Activated naive CD4-positive, alpha-beta T cell (primary cell): ENCODE data around the gene ITGB1.
"Not testable (repeated sequence)": the region's sequence is repeated elsewhere in the genome, so short reads cannot be mapped to it uniquely, and the experiment has no call there.

Source experiments
- DNase-seq, 4 experiments: peaks; one replicate each; lab custom pipeline; 2025; lab: John Stamatoyannopoulos, UW

Gene ITGB1

DNA sequence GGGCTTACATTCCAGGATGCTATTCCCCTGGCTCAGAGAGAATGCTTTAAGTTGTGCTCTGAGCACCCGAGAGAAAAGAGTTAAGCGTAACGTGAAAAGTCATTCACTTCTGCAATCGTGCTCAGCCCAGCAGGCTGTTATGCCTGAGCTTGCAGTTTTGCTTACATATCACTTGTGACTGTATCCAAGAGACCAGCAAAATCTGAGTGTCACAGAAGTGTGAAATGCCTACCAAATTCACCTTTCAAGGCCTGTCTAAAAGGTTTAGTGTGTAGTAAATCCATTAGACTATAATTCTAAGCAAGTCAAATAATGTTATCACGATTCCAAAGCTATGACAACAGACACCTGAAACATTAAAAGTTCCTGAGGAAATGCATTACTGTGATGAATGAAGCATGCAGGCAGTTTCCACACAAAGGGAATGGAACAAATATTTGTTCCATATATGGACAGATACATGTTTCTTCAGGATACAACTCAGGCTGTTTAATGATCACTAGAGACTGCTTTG, 20.1 kb downstream of the ITGB1 start:
- no peak for DNase-seq

GRCh38 chr10:32932225-32932729, 25.8 kb downstream of the ITGB1 start:
- no peak for DNase-seq

GRCh38 chr10:32931593-32931992, 26.4 kb downstream of the ITGB1 start:
- DNase-seq = no peak

- DNase-seq = no peak
These were observed 28.0 kb downstream of the ITGB1 start for GRCh38 chr10:32930036-32930435.

DNA sequence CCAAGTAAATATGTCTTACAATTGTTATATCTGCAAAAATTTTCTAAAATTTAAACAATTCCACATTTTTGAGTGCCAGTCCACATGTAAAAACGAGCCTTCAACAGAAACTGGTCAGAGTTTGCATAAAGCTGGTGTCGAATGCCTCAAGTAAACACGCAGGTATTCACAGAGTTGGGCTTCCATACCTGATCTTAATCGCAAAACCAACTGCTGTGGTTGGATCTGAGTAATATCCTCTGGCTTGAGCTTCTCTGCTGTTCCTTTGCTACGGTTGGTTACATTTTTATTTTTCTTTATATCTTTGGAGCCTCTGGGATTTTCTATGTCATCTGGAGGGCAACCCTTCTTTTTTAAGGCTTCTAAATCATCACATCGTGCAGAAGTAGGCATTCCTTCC, 28.4 kb downstream of the ITGB1 start:
- DNase-seq = no peak

DNA sequence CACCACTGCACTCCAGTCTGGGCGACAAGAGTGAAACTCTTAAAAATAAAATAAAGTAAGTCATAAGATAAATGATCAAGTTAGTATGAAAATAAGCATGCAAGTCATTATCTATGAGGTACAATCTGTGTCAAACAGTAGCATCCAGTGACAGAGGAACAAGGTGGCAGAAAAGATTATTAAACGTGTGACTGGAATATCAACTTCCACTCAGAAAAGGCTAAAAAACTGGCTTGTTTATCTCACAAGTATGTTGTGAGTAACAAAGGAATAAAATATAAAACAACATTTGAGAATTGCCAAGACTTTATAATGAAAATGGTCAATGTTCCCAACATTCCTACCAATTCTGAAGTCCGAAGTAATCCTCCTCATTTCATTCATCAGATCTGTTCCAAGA, 30.3 kb downstream of the ITGB1 start:
- no peak for DNase-seq

GRCh38 chr10:32923849-32924248, 34.2 kb downstream of the ITGB1 start:
- no peak for DNase-seq

- no peak for DNase-seq
These were observed 34.9 kb downstream of the ITGB1 start for GRCh38 chr10:32923134-32923533.

- DNase-seq = no peak
These were observed 35.9 kb downstream of the ITGB1 start for GRCh38 chr10:32922170-32922569.

DNA sequence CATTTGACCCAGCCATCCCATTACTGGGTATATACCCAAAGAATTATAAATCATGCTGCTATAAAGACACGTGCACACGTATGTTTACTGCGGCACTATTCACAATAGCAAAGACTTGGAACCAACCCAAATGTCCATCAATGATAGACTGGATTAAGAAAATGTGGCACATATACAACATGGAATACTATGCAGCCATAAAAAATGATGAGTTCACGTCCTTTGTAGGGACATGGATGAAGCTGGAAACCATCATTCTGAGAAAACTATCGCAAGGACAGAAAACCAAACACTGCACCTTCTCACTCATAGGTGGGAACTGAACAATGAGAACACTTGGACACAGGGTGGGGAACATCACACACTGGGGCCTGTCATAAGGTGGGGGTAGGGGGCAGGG, 40.2 kb downstream of the ITGB1 start:
- not testable (repeated sequence) for DNase-seq

- DNase-seq = no peak
These were observed 46.6 kb downstream of the ITGB1 start for GRCh38 chr10:32911285-32912016.

DNA sequence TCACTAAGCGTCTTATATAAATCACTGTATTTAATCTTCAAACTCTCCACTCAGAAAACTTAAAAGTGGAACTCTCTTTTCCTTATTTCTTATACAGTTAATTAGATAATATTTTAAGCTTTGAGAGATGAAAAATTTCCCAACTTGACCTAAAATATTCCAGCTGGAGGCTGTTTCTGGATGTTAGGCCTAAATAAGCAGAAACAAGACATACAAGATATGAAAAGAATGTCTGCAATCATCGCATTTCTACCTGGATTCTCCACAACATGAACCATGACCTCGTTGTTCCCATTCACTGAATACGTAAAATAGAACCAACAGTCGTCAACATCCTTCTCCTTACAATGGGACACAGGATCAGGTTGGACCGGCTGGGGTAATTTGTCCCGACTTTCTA, 48.1 kb downstream of the ITGB1 start:
- not testable (repeated sequence) for DNase-seq

GRCh38 chr10:32909456-32909855, 48.6 kb downstream of the ITGB1 start:
- no peak for DNase-seq

- no peak for DNase-seq
These were observed 51.4 kb downstream of the ITGB1 start for GRCh38 chr10:32906595-32906994.

- no peak for DNase-seq
These were observed 52.6 kb downstream of the ITGB1 start for GRCh38 chr10:32905466-32905865.

GRCh38 chr10:32901815-32902214, 56.2 kb downstream of the ITGB1 start:
- DNase-seq = no peak

DNA sequence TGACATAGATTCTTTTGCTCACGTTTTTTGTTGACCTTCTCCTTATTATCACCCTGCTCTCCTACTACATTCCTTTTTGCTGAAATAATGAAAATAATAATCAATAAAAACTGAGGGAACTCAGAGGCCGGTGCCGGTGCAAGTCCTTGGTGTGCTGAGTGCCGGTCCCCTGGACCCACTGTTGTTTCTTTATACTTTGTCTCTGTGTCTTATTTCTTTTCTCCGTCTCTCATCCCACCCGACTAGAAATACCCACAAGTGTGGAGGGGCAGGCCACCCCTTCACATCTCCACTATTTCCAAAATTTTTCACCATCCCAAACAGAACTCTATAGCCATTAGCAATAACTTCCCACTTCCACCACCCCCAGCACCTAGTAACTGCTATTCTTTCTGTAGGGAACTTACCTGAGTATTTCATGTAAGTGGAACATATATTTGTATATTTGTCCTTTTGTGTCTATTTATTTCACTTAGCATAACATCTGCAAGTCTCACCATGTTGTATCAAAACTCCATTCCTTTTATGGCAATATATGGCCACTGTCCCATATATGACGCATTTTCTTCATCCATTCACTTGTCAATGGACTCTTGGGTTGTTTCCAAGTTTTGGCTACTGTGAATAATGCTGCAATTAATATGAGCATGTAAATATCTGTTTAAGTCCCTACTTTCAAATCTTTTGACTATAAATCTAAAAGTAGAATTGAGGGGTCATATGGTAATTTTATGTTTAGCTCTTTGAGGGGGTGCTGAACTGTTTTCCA, 62.6 kb downstream of the ITGB1 start:
- DNase-seq = not testable (repeated sequence)

GRCh38 chr10:32893916-32894664, 63.9 kb downstream of the ITGB1 start:
- no peak for DNase-seq

DNA sequence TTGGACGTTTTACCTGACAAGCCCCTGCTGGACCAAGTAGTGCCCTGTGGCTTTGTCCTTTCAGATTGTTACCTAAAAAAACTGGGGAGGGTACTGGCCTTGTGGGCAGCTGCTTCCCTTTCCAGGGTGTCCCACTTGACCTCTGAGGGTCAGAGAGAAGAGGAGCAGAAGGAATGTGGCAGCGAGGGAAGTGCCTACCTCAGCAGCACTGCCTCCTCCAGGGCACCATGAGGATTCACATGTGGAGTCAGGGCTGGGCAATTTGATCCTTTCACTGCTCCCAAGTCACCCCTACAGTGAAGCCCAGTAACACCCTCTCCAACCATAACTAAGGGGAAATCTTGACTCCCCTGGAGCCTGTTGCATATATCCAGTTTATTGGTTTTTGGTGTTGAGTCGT, 64.6 kb downstream of the ITGB1 start:
- DNase-seq = no peak

GRCh38 chr10:32891261-32891660, 66.8 kb downstream of the ITGB1 start:
- no peak for DNase-seq

DNA sequence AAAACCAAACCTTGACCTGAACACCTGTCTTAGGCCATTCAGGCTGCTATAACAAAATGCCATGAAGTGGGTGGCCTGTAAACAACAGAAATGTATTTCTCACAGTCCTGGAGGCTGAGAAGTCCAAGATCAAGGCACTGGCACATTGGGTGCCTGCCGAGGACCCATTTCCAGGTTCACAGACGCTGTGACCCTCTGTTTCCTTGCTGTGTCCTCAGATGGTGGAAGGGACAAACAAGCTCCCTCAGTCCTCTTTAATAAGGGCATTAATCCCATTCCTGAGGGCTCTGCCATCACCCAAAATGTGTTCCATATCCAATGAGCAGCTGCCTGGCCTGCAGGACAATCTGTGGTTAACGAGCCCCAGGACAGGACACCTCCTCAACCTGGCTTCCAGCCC, 67.6 kb downstream of the ITGB1 start:
- no peak for DNase-seq

- no peak for DNase-seq
These were observed 68.3 kb downstream of the ITGB1 start for GRCh38 chr10:32889631-32890212.
